NCI-H345 treated with DMSO at 0.1 percent for 48 hours (cell line): ENCODE results near the gene CEP192.
"Not testable (repeated sequence)": the region's sequence is repeated elsewhere in the genome, so short reads cannot be mapped to it uniquely, and the experiment has no call there.

Source experiments
- DNase-seq: peaks from one replicate; lab custom pipeline; 2025; ENCODE audit not compliant: unreplicated experiment; lab: John Stamatoyannopoulos, UW

CEP192 gene

DNA sequence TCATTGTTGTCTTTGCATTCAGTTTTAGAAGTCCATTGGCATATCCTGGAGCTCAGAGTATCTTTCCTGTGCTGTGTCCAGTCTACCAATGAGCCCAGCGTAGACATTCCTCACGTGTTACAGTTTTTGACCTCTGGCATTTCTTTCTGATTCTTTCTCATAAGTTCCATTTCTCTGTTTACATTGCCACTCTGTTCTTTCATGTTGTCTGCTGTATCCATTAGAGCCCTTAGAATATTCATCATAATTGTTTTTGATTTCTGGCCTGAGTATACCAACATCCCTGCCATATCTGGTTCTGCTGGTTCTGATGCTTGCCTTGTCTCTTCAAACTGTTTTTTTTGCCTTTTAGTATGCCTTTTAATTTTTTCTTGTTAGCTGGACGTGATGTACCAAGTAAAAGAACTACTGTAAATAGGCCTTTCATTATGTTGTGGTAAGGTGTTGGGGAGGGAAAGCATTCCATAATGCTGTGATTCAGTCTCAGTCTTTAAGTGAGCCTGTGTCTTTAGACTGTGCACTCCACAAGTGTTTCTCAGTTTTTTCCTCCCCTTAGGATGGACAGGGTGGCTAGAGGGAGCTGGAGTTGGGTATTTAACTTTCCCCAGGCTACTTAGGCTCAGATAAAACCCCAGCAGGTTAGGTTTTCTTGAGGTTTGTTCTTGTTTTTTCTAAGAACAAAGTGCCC lies 35.6 kb downstream of the CEP192 start:
- DNase-seq = no peak

DNA sequence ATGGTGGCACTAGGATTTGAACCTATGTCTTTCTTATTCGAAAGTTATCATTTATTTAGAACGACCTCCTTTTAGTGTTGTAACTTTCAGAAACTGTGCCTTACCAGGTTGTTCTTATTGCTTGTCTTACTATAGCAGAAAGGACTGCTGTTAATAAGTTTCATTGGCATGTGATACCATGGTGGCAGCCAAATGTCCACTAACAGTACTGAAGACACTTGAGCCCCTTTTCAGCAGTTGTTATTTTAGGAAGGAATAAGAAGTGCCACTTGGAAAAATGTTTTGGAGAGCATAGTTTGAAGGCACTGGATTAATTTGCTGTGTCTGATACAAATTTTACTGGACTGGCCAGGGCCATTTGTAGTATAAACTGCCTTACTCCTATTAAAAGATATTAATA lies 37.7 kb downstream of the CEP192 start:
- DNase-seq = no peak

- DNase-seq = no peak
Measured at GRCh38 chr18:13032173-13032572, 41.0 kb downstream of the CEP192 start.

DNA sequence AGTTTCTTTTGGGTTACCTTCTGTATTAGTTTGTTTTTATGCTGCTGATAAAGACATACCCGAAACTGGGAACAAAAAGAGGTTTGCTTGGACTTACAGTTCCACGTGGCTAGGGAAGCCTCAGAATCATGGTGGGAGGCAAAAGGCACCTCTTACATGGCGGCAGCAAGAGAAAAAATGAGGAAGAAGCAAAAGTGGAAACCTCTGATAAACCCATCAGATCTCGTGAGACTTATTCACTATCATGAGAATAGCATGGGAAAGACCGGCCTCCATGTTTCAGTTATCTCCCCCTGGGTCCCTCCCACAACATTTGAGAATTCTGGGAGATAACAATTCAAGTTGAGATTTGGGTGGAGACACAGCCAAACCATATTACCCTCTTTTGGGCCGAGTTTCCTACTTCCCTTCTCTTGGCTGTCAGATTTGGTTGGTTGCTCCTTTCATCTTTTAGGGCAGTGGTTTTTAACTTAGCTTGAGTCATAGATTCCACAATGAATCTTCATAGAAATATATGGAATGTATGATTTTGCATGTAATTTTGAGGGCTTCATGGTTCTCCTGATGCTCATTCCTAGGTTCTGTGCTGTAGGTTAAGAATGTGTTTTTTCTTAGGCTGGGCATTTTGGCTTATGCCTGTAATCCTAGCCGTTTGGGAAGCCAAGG lies 44.2 kb downstream of the CEP192 start:
- DNase-seq = no peak

DNA sequence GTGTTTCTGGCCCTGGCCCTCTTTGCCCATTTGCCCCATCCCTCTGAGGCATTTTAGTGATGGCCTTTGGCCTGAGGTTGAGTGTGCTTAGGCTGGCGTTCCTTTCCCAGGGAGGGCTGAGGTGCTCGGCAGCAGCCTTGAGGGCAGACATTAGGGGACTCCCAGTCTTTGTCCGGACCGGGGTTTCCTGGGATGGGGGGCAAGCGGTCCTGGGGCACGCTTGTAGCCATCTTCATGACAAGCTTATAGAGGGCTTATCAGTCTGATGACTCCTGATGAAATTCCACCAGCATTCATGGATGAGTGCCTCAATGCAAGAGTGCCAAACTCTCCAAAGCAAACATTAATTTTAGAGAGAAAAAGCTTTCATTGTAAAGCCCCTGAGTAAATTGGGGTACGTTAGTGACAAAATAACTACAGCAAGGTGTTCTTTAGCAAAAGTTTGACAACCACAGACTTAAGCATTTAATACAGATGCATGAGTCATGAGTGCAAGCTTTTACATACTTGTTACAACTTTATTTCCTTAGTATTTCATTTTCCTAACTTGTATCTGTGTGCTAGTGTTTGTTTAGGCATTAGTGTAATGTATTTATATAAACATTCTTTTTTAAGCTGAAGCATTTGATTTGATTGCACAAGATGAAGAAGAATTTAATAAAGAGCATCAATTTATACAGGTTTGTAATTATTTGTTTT lies 45.6 kb downstream of the CEP192 start:
- no peak for DNase-seq

GRCh38 chr18:13039806-13040205 lies 48.6 kb downstream of the CEP192 start:
- no peak for DNase-seq

DNA sequence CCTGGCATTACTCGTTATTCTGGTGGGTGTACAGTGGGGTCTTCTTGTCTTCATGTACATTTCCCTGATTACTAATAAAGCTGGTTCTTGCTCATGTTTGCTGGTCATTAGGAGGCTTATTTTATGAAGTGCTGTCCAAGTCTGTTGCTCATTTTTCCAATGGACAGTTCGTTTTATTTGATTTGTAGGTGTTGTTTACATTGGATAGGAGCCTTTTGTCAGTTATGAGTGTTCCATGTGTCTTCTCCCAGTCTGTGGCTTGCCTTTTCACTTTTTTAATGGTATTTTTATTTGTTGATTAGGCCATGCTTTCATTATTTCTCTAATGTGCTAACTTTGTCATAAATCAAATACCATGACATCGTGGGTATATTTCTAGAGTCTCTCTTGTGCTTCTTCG lies 51.9 kb downstream of the CEP192 start:
- DNase-seq = no peak

DNA sequence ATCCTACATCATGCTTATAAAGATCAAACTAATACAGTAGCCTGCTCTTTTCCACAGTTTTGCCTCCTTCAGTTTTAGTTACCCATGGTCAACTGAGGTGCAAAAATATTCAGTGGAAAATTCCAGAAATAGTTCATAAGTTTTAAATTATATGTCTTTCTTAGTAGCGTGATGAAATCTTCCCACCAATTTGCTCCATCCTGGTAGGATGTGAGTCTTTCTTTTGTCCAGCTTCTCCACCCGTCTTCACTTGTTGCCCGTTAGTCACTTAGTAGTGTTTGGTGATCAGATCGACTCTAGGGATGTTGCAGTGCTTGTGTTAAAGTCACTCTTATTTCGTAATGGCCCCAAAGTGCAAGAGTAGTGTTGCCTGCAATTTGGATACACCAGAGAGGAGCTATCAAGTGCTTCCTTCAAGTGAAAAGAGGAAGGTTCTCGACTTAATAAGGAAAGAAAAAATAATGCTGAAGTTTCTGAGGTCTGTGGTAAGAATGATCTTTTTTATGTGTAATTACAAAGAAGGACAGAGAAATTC lies 57.0 kb downstream of the CEP192 start:
- DNase-seq = no peak

DNA sequence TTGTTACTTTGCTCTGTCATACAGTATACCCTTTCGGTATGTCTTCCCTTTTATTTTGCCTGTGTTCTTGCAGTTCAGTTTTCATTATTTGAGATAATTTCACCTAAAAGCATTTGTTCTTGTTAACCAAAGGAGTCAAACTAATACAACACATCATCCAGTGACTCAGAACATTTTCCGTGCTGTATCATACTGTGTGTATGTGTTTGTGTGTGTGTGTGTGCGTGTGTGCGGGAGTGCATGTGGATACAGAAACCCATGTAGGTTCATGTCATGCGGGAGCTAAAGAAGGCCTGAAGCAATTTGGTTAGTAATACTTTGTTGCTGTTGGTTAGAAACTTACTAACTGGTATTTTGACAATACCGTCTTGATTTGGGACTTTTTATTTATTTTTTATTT lies 60.0 kb downstream of the CEP192 start:
- no peak for DNase-seq

GRCh38 chr18:13051950-13052349 lies 60.8 kb downstream of the CEP192 start:
- DNase-seq = no peak

GRCh38 chr18:13054336-13054735 lies 63.2 kb downstream of the CEP192 start:
- no peak for DNase-seq

- no peak for DNase-seq
Measured at GRCh38 chr18:13061630-13062189, 70.5 kb downstream of the CEP192 start.

DNA sequence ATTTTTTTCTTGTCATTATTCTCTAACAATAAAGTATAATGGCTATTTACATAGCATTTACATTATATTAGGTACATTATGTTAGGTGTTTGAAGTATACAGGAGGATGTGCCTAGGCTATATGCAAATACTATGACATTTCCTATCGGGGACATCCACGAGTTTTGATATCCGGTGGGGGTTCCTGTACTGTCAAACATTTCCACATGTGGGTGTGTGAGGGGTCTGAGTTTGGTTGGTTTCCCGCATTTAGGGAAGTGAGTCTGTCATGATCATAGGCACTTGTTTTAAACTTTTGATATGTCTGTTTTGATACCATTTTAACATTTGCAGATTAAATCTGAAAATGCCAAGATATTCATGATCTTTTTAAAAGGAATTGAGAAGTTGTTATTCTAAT lies 76.0 kb downstream of the CEP192 start:
- DNase-seq = no peak

GRCh38 chr18:13067966-13068365 lies 76.8 kb downstream of the CEP192 start:
- DNase-seq = no peak

- no peak for DNase-seq
Measured at GRCh38 chr18:13070460-13070859, 79.3 kb downstream of the CEP192 start.

- no peak for DNase-seq
Measured at GRCh38 chr18:13076886-13077285, 85.7 kb downstream of the CEP192 start.

DNA sequence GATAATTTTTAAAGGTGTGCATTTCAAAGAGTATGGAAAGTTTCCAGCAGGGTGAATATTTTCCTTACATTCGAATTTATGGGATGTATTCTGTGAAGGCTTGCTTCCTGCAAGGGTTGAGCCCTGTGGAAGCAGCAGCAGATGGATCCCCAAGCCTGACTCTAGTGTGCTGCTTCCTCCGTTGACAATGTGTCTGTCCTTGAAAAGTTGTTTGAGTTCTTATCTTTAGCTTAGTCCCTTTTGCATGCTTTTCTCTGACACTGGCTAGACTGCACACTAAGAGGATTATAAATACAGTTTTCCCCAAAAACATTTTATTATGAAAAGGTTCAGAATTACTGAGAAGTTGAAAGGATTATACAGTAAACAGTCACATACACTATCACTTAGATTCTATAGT lies 86.3 kb downstream of the CEP192 start:
- DNase-seq = no peak

- DNase-seq = not testable (repeated sequence)
Measured at GRCh38 chr18:13078065-13078464, 86.9 kb downstream of the CEP192 start.

GRCh38 chr18:13086906-13087305 lies 95.7 kb downstream of the CEP192 start:
- DNase-seq = no peak

GRCh38 chr18:13095466-13095865 lies 104.3 kb downstream of the CEP192 start:
- DNase-seq = no peak

DNA sequence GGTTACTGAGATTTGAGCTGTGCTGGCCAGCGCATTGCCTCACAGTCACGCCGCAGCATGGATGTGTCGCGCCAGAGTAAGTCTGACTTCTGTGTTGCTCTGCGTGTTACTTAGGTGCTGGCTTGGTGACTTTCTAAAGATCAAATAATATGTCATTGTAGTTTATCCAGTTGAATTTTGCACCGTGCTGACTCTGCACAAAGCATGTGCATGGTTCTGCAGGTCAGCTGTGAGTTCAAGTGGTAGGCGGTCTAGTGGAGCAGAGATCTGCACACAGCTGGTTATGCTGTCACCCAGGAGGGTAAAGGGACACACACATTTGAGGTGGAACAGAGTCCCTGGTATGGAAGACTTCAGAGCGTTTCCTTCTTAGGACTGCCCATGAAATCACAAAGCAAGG lies 105.1 kb downstream of the CEP192 start:
- no peak for DNase-seq

DNA sequence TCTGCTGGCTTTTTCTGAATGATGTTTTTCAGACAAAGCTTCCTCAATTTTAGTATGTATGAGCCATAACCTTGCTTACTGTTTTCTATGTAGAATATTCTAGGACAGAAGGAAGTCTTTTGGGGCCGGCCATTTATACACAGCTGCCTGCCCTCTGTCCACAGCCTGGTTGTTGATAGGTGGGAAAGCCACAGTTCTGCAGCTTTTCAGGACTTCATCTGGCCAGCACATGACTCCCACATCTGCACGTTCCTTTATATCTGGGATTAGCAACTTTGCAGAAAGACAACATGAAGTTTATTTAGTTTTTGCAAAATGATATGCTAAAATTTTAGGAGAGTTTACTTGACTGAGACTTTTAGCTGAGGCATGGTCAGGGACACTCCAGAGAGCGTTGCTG lies 105.6 kb downstream of the CEP192 start:
- no peak for DNase-seq
